ENCODE data around the gene PXDC1. TPM values are rescaled to one million over a fixed set of nuclear protein-coding genes. Genes with fewer than 3 reads are reported as not detected.

The PXDC1 gene
- total RNA-seq, 1 donor from 2014 or later: 231 TPM

- no peak for TF ChIP-seq CTCF (IDR thresholded peaks at IDR 0.05)
- Mint-ChIP-seq H3K27ac (ENCODE audit: unreplicated experiment) (peak overlapping the region; percentile 91), H3K4me1 (ENCODE audit: low read depth) (peaks cover 71% of the 10 kb centered on the region), H3K9me3 (ENCODE audit: low read depth) (no peaks in the 10 kb centered on the region), H3K4me3 (ENCODE audit: unreplicated experiment) (peak overlapping the region; percentile 88), H3K36me3 (ENCODE audit: low read depth) (peaks cover 35% of the 10 kb centered on the region), H3K27me3 (ENCODE audit: low read depth) (no peaks in the 10 kb centered on the region)
- no peak for DNase-seq (ENCODE audit: low spot score)
Measured at GRCh38 chr6:3750317-3751076, 1.0 kb downstream of the PXDC1 start.

- Mint-ChIP-seq H3K4me1 (ENCODE audit: low read depth) (peaks cover 75% of the 10 kb centered on the region), H3K9me3 (ENCODE audit: low read depth) (no peaks in the 10 kb centered on the region), H3K36me3 (ENCODE audit: low read depth) (peaks cover 35% of the 10 kb centered on the region), H3K27ac (ENCODE audit: unreplicated experiment) (peak overlapping the region; percentile 91), H3K4me3 (ENCODE audit: unreplicated experiment) (peak overlapping the region; percentile 88), H3K27me3 (ENCODE audit: low read depth) (no peaks in the 10 kb centered on the region)
- DNase-seq (ENCODE audit: low spot score): no peak
- no peak for TF ChIP-seq CTCF (IDR thresholded peaks at IDR 0.05)
Measured at GRCh38 chr6:3749977-3750316, 1.6 kb downstream of the PXDC1 start.

- DNase-seq (ENCODE audit: low spot score): no peak
- Mint-ChIP-seq H3K4me1 (ENCODE audit: low read depth) (peaks cover 76% of the 10 kb centered on the region), H3K9me3 (ENCODE audit: low read depth) (no peaks in the 10 kb centered on the region), H3K27ac (ENCODE audit: unreplicated experiment) (peak overlapping the region; percentile 91), H3K4me3 (ENCODE audit: unreplicated experiment) (peak overlapping the region; percentile 88), H3K27me3 (ENCODE audit: low read depth) (no peaks in the 10 kb centered on the region), H3K36me3 (ENCODE audit: low read depth) (peaks cover 35% of the 10 kb centered on the region)
- no peak for TF ChIP-seq CTCF (IDR thresholded peaks at IDR 0.05)
Measured at GRCh38 chr6:3749067-3749841, 2.3 kb downstream of the PXDC1 start.

- Mint-ChIP-seq H3K27me3 (ENCODE audit: low read depth) (no peaks in the 10 kb centered on the region), H3K27ac (ENCODE audit: unreplicated experiment) (peak overlapping the region; percentile 91), H3K4me3 (ENCODE audit: unreplicated experiment) (peak overlapping the region; percentile 88), H3K9me3 (ENCODE audit: low read depth) (no peaks in the 10 kb centered on the region), H3K36me3 (ENCODE audit: low read depth) (peaks cover 38% of the 10 kb centered on the region), H3K4me1 (ENCODE audit: low read depth) (peaks cover 76% of the 10 kb centered on the region)
- no peak for DNase-seq (ENCODE audit: low spot score)
- TF ChIP-seq CTCF (IDR thresholded peaks at IDR 0.05): peak; percentile 89
Measured at GRCh38 chr6:3748208-3749066, 3.1 kb downstream of the PXDC1 start.

All from chondrocyte (in vitro differentiated cells).